HepG2 (cell line): ENCODE measurements around the gene GPATCH11. TPM values are rescaled to one million over a fixed set of nuclear protein-coding genes. Genes with fewer than 3 reads are reported as not detected.

ENCODE experiments used
- ARNT2 ChIP-seq: sonication (generic); formaldehyde crosslinking; IDR thresholded peaks from 2 replicates; pipeline ENCODE4 v1.8.0; 2022; ENCODE audit warnings: mild to moderate bottlenecking, low read depth, missing genetic modification reagents, moderate library complexity
- ATF2 ChIP-seq: sonication (generic); formaldehyde crosslinking; IDR thresholded peaks from 2 replicates; pipeline ENCODE4 v1.4.0; 2020; ENCODE audit warnings: missing genetic modification reagents
- CEBPG ChIP-seq: IDR thresholded peaks from 2 replicates; pipeline ENCODE4 v1.6.1; 2016
- GATA4 ChIP-seq: sonication (generic); IDR thresholded peaks from 2 replicates; pipeline ENCODE4 v1.6.1; 2016; ENCODE audit warnings: antibody characterized with exemption, low read depth, borderline replicate concordance
- HMG20A ChIP-seq: IDR thresholded peaks from 2 replicates; pipeline ENCODE4 v1.6.1; 2016; ENCODE audit warnings: borderline replicate concordance
- HOXA3 ChIP-seq: sonication (generic); formaldehyde crosslinking; IDR thresholded peaks from 2 replicates; pipeline ENCODE4 v1.5.0; 2020; ENCODE audit warnings: missing genetic modification reagents
- LBX2 ChIP-seq: sonication (generic); formaldehyde crosslinking; IDR thresholded peaks from 2 replicates; pipeline ENCODE4 v1.5.0; 2020; ENCODE audit warnings: missing genetic modification reagents, mild to moderate bottlenecking, borderline replicate concordance
- NAIF1 ChIP-seq: sonication (generic); formaldehyde crosslinking; IDR thresholded peaks from 2 replicates; pipeline ENCODE4 v1.5.0; 2020; ENCODE audit warnings: mild to moderate bottlenecking, missing genetic modification reagents, borderline replicate concordance
- NRL ChIP-seq: sonication (generic); formaldehyde crosslinking; IDR thresholded peaks from 2 replicates; pipeline ENCODE4 v1.5.0; 2020; ENCODE audit warnings: missing genetic modification reagents, mild to moderate bottlenecking, moderate library complexity, borderline replicate concordance
- POGZ ChIP-seq: sonication (generic); formaldehyde crosslinking; IDR thresholded peaks from 2 replicates; pipeline ENCODE4 v1.4.0; 2020; ENCODE audit warnings: mild to moderate bottlenecking, missing genetic modification reagents
- SSRP1 ChIP-seq: IDR thresholded peaks from 2 replicates; pipeline ENCODE4 v1.6.1; 2016; ENCODE audit warnings: control low read depth
- TBX3 ChIP-seq: fragments of 450-650 bp; IDR thresholded peaks from 2 replicates; pipeline ENCODE4 v1.6.1; 2017; ENCODE audit warnings: antibody characterized with exemption, mild to moderate bottlenecking, inconsistent platforms, borderline replicate concordance
- ZBTB42 ChIP-seq: sonication (generic); formaldehyde crosslinking; IDR thresholded peaks from 2 replicates; pipeline ENCODE4 v1.5.0; 2020; ENCODE audit warnings: mild to moderate bottlenecking, missing genetic modification reagents
- ZFP41 ChIP-seq: sonication (generic); formaldehyde crosslinking; IDR thresholded peaks from 2 replicates; pipeline ENCODE4 v1.4.0; 2020; ENCODE audit warnings: mild to moderate bottlenecking, missing genetic modification reagents, borderline replicate concordance
- ZMAT3 ChIP-seq: sonication (generic); formaldehyde crosslinking; conservative IDR thresholded peaks from 2 replicates; pipeline ENCODE4 v1.7.0; 2021; ENCODE audit warnings: missing genetic modification reagents
- ZNF281 ChIP-seq: sonication (generic); formaldehyde crosslinking; IDR thresholded peaks from 2 replicates; pipeline ENCODE4 v1.4.0; 2020; ENCODE audit warnings: missing genetic modification reagents, borderline replicate concordance
- ZNF33A ChIP-seq: sonication (generic); formaldehyde crosslinking; IDR thresholded peaks from 2 replicates; pipeline ENCODE4 v1.5.1; 2020; ENCODE audit warnings: missing genetic modification reagents, mild to moderate bottlenecking, moderate library complexity, borderline replicate concordance
- ZNF484 ChIP-seq: sonication (generic); formaldehyde crosslinking; IDR thresholded peaks from 2 replicates; pipeline ENCODE4 v1.5.1; 2020; ENCODE audit warnings: mild to moderate bottlenecking, low read depth, missing genetic modification reagents, borderline replicate concordance
- ZNF558 ChIP-seq: sonication (generic); formaldehyde crosslinking; IDR thresholded peaks from 2 replicates; pipeline ENCODE4 v1.9.0; 2022; ENCODE audit warnings: mild to moderate bottlenecking, missing genetic modification reagents, borderline replicate concordance
- ZNF572 ChIP-seq: sonication (generic); formaldehyde crosslinking; IDR thresholded peaks from 2 replicates; pipeline ENCODE4 v1.5.1; 2020; ENCODE audit warnings: mild to moderate bottlenecking, missing genetic modification reagents
- ZNF589 ChIP-seq: sonication (generic); formaldehyde crosslinking; conservative IDR thresholded peaks from 2 replicates; pipeline ENCODE4 v1.8.0; 2022; ENCODE audit warnings: mild to moderate bottlenecking, moderate library complexity, missing genetic modification reagents
- ZNF747 ChIP-seq: sonication (generic); formaldehyde crosslinking; IDR thresholded peaks from 2 replicates; pipeline ENCODE4 v1.8.1; 2023; ENCODE audit warnings: missing genetic modification reagents, mild to moderate bottlenecking, borderline replicate concordance
- ZNF749 ChIP-seq: sonication (generic); formaldehyde crosslinking; IDR thresholded peaks from 2 replicates; pipeline ENCODE4 v1.8.0; 2022; ENCODE audit warnings: mild to moderate bottlenecking, missing genetic modification reagents, moderate library complexity, borderline replicate concordance
- ZNF788 ChIP-seq: sonication (generic); formaldehyde crosslinking; IDR thresholded peaks from 2 replicates; pipeline ENCODE4 v1.5.0; 2020; ENCODE audit warnings: mild to moderate bottlenecking, missing genetic modification reagents, borderline replicate concordance
- polyA plus RNA-seq, 8 experiments: library from polyadenylated mRNA; depleted of rRNA in 3 of 8; stranded (reverse) in 7 of 8; unstranded in 1 of 8; fragments of >200 nt; fragmentation: Illumina TruSeq in 4 of 8; extraction: Trizol in 4 of 8; gene quantifications; 2 replicates each; pipeline versions ENCODE4 v1.2.1 to v1.2.3, GENCODE V29; 2011 to 2016; ENCODE audit warnings: low read depth in 4 of 8, missing spikeins in 1 of 8, mixed read lengths in 1 of 8; ENCODE audit not compliant: insufficient read depth in 1 of 8
- total RNA-seq, 5 experiments: library from RNA; depleted of rRNA; stranded (reverse); fragments of >200 nt; fragmentation: Illumina TruSeq; extraction: Trizol; gene quantifications; 2 replicates each; pipeline ENCODE4 v1.2.3, GENCODE V29; 2016; ENCODE audit warnings: low read depth in 1 of 5

GPATCH11 gene
- total and polyA plus RNA-seq, 2 of the 13 experiments (the other 11 are each of a cell fraction or from before 2014, with no cell fraction given), result 3.8 to 8.7 TPM

GRCh38 chr2:37083873-37084794 lies at the start of gene GPATCH11, which contains the start of gene HEATR5B (continued):
- TF ChIP-seq POGZ (CRISPR knock-in tag) (peak; percentile 77), GATA4 (peak; percentile 63; the same call in 1 of the 2 replicates), NRL (peak; percentile 77; the same call in 1 of the 2 replicates), NAIF1 (peak; percentile 75), ZNF572 (CRISPR knock-in tag) (peak; percentile 93; the same call in 1 of the 2 replicates), HMG20A (CRISPR knock-in tag) (0 out of 2 replicates have a peak, but pooled peaks have one; percentile 27), ZNF788 (peak; percentile 81; the same call in 1 of the 2 replicates), HOXA3 (CRISPR knock-in tag) (peak; percentile 68), ZBTB42 (no peak), SSRP1 (CRISPR knock-in tag) (no peak), ZFP41 (0 out of 2 replicates have a peak, but pooled peaks have one; percentile 22), ZMAT3 (CRISPR knock-in tag) (0 out of 2 replicates have a peak, but pooled peaks have one; percentile 49), ZNF558 (CRISPR knock-in tag) (no peak), ARNT2 (CRISPR knock-in tag) (peak; percentile 66; the same call in 1 of the 2 replicates), ZNF33A (CRISPR knock-in tag) (peak; percentile 26; the same call in 1 of the 2 replicates), CEBPG (peak; percentile 88), ZNF281 (CRISPR knock-in tag) (0 out of 2 replicates have a peak, but pooled peaks have one; percentile 10), ZNF747 (peak; percentile 92), ZNF484 (CRISPR knock-in tag) (peak; percentile 48; the same call in 1 of the 2 replicates), ZNF589 (CRISPR knock-in tag) (peak; percentile 72), TBX3 (0 out of 2 replicates have a peak, but pooled peaks have one; percentile 8), ZNF749 (CRISPR knock-in tag) (peak; percentile 69; the same call in 1 of the 2 replicates), LBX2 (peak; percentile 65; the same call in 1 of the 2 replicates), ATF2 (CRISPR knock-in tag) (no peak)
